Neural cell (in vitro differentiated cells): ENCODE results near the gene ZBTB37. TPM values are rescaled to one million over a fixed set of nuclear protein-coding genes. Genes with fewer than 3 reads are reported as not detected.
A peak's percentile ranks its signal among the peaks of the same experiment; 100 is the strongest.

Experiments used
- H2AFZ ChIP-seq: fragments of 200-600, 300-800 bp; sonication (generic), shearing (Covaris generic); 2 replicates; pipeline ENCODE4 v1.6.0; 2014; ENCODE audit warnings: low read depth, mild to moderate bottlenecking, antibody characterized with exemption, low read length, moderate library complexity
- H3F3A ChIP-seq: fragments of 200-600 bp; shearing (Covaris generic); 2 replicates; pipeline ENCODE4 v1.6.1; 2016; ENCODE audit warnings: mild to moderate bottlenecking, moderate library complexity, mixed read lengths, antibody characterized with exemption, low read length; ENCODE audit not compliant: insufficient read depth, poor library complexity, severe bottlenecking
- H3K27ac ChIP-seq: fragments of 200-600, 300-800 bp; sonication (generic), shearing (Covaris generic); 2 replicates; pipeline ENCODE4 v1.5.1; 2014; ENCODE audit warnings: mild to moderate bottlenecking, low read length, moderate library complexity
- H3K27me3 ChIP-seq: fragments of 300-800, 200-600 bp; sonication (generic), shearing (Covaris generic); 2 replicates; pipeline ENCODE4 v1.6.0; 2014; ENCODE audit warnings: mild to moderate bottlenecking, low read depth, low read length, moderate library complexity; ENCODE audit not compliant: insufficient read depth
- H3K36me3 ChIP-seq: fragments of 300-800, 200-600 bp; sonication (generic), shearing (Covaris generic); 2 replicates; pipeline ENCODE4 v1.5.1; 2014; ENCODE audit warnings: mild to moderate bottlenecking, antibody characterized with exemption, low read length, moderate library complexity; ENCODE audit not compliant: insufficient read depth
- H3K4me2 ChIP-seq: fragments of 300-800, 200-600 bp; sonication (generic), shearing (Covaris generic); 2 replicates; pipeline ENCODE4 v1.6.0; 2014; ENCODE audit warnings: mild to moderate bottlenecking, low read length
- H3K4me3 ChIP-seq: fragments of 300-800, 200-600 bp; sonication (generic), shearing (Covaris generic); 2 replicates; pipeline ENCODE4 v1.5.1; 2014; ENCODE audit warnings: mild to moderate bottlenecking, low read length, moderate library complexity
- H3K79me2 ChIP-seq: fragments of 200-600 bp; shearing (Covaris generic); replicated peaks from 2 replicates; pipeline ENCODE4 v1.6.0; 2014; ENCODE audit warnings: mild to moderate bottlenecking, low read length, moderate library complexity; ENCODE audit not compliant: insufficient read depth
- H3K9ac ChIP-seq: fragments of 300-800, 200-600 bp; sonication (generic), shearing (Covaris generic); 2 replicates; pipeline ENCODE4 v1.6.1; 2016; ENCODE audit warnings: mild to moderate bottlenecking, low read length, mixed read lengths
- H3K9me2 ChIP-seq: fragments of 200-600 bp; shearing (Covaris generic); 2 replicates; pipeline ENCODE4 v1.6.1; 2016; ENCODE audit warnings: mild to moderate bottlenecking, low read length, mixed read lengths; ENCODE audit not compliant: insufficient read depth
- H3K9me3 ChIP-seq: fragments of 200-600, 300-800 bp; sonication (generic), shearing (Covaris generic); 2 replicates; pipeline ENCODE4 v1.6.1; 2016; ENCODE audit warnings: mild to moderate bottlenecking, mixed run types, low read length, moderate library complexity, mixed read lengths
- H4K20me1 ChIP-seq: fragments of 200-600 bp; shearing (Covaris generic); 2 replicates; pipeline ENCODE4 v1.6.1; 2016; ENCODE audit warnings: mild to moderate bottlenecking, mixed run types; ENCODE audit not compliant: insufficient read depth
- EP300 ChIP-seq: fragments of 450-650 bp; conservative IDR thresholded peaks from 2 replicates; pipeline ENCODE4 v1.6.1; 2014; ENCODE audit warnings: antibody characterized with exemption, mild to moderate bottlenecking, moderate library complexity; ENCODE audit not compliant: poor library complexity, severe bottlenecking
- EZH2 ChIP-seq: fragments of 200-600, 300-800 bp; shearing (Covaris generic), sonication (generic); IDR thresholded peaks from 2 replicates; pipeline ENCODE4 v1.6.1; 2014; ENCODE audit warnings: antibody characterized with exemption, low read length, borderline replicate concordance, mild to moderate bottlenecking; ENCODE audit not compliant: insufficient read depth, poor library complexity, severe bottlenecking
- MXI1 ChIP-seq: fragments of 450-650 bp; conservative IDR thresholded peaks from 2 replicates; pipeline ENCODE4 v1.6.1; 2014; ENCODE audit warnings: antibody characterized with exemption, mild to moderate bottlenecking; ENCODE audit not compliant: poor library complexity, severe bottlenecking
- POLR2AphosphoS5 ChIP-seq: IDR thresholded peaks from 2 replicates; pipeline ENCODE4 v1.6.1; 2012
- RAD21 ChIP-seq: fragments of 450-650 bp; conservative IDR thresholded peaks from 2 replicates; pipeline ENCODE4 v1.6.1; 2014; ENCODE audit warnings: antibody characterized with exemption, mild to moderate bottlenecking, moderate library complexity
- SMC3 ChIP-seq: fragments of 450-650 bp; conservative IDR thresholded peaks from 2 replicates; pipeline ENCODE4 v1.6.1; 2014; ENCODE audit warnings: antibody characterized with exemption, mild to moderate bottlenecking, moderate library complexity; ENCODE audit not compliant: poor library complexity
- TAF1 ChIP-seq: IDR thresholded peaks from 2 replicates; pipeline ENCODE4 v1.6.1; 2012; ENCODE audit warnings: low read depth
- polyA plus RNA-seq: library from polyadenylated mRNA; depleted of rRNA; stranded (reverse); fragments of >200 nt; gene quantifications from 2 replicates; pipeline ENCODE4 v1.2.3, GENCODE V29; 2014
- TF ChIP-seq, protein P1 (sequence below): IDR thresholded peaks from 2 replicates; pipeline ENCODE4 v1.6.1; 2012; ENCODE audit warnings: borderline replicate concordance
- TF ChIP-seq, protein P2 (sequence below): fragments of 450-650 bp; IDR thresholded peaks from 2 replicates; pipeline ENCODE4 v1.5.1; 2014; ENCODE audit warnings: antibody characterized with exemption, mild to moderate bottlenecking, moderate library complexity; ENCODE audit not compliant: poor library complexity, severe bottlenecking

ZBTB37 gene
- polyA plus RNA-seq, 1 donor from 2014 or later, result 14.6 TPM

DNA sequence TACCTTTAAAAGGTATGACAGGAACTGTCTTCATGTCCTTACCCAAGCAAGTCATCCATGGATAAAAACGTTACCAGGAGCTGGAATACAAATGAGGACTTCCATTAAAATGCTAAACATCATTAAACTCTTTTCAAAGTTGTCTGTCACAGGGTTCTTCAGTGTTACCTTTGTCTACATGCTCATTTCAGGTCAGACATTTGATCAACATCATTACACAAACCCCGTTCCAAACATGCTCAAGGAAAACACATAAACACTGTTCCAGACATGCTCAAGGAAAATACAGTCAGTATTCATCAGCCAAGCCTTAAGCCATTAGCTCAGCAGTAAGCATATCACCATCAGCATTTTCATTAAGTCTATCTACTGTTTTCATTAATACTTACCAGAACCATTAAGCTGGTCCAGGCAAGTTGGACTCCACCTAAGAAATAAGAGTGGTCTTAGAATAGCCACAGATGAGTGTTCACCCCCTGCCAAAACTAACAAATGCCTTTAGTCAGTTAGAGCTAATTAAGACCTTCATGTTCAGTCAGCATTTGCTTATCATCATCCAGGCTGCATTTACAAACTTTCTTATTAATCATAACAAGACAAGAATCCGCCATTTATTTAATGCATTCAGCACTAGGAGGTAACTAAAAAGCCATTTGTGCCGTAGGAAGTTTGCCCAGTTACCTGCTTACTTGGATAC, 2.6 kb upstream of the ZBTB37 start:
- Histone ChIP-seq H3K27ac (no peak overlapping the region), H3K9me2 (no peaks in the 10 kb centered on the region), H3K9me3 (no peaks in the 10 kb centered on the region), H4K20me1 (no peaks in the 10 kb centered on the region), H3K36me3 (peaks cover 6% of the 10 kb centered on the region), H3K27me3 (no peaks in the 10 kb centered on the region), H3K9ac (peak overlapping the region; percentile 4), H3F3A (peaks cover 7% of the 10 kb centered on the region), H3K4me2 (peak overlapping the region; percentile 90), H2AFZ (no peak overlapping the region), H3K79me2 (peaks cover 27% of the 10 kb centered on the region), H3K4me3 (peak overlapping the region; percentile 93)
- no peak for TF ChIP-seq EZH2
- TF ChIP-seq EP300, result no peak
- no peak for TF ChIP-seq POLR2AphosphoS5
- TF ChIP-seq, protein P1, sequence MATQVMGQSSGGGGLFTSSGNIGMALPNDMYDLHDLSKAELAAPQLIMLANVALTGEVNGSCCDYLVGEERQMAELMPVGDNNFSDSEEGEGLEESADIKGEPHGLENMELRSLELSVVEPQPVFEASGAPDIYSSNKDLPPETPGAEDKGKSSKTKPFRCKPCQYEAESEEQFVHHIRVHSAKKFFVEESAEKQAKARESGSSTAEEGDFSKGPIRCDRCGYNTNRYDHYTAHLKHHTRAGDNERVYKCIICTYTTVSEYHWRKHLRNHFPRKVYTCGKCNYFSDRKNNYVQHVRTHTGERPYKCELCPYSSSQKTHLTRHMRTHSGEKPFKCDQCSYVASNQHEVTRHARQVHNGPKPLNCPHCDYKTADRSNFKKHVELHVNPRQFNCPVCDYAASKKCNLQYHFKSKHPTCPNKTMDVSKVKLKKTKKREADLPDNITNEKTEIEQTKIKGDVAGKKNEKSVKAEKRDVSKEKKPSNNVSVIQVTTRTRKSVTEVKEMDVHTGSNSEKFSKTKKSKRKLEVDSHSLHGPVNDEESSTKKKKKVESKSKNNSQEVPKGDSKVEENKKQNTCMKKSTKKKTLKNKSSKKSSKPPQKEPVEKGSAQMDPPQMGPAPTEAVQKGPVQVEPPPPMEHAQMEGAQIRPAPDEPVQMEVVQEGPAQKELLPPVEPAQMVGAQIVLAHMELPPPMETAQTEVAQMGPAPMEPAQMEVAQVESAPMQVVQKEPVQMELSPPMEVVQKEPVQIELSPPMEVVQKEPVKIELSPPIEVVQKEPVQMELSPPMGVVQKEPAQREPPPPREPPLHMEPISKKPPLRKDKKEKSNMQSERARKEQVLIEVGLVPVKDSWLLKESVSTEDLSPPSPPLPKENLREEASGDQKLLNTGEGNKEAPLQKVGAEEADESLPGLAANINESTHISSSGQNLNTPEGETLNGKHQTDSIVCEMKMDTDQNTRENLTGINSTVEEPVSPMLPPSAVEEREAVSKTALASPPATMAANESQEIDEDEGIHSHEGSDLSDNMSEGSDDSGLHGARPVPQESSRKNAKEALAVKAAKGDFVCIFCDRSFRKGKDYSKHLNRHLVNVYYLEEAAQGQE, result no peak
- no peak for TF ChIP-seq TAF1
- TF ChIP-seq, protein P2, sequence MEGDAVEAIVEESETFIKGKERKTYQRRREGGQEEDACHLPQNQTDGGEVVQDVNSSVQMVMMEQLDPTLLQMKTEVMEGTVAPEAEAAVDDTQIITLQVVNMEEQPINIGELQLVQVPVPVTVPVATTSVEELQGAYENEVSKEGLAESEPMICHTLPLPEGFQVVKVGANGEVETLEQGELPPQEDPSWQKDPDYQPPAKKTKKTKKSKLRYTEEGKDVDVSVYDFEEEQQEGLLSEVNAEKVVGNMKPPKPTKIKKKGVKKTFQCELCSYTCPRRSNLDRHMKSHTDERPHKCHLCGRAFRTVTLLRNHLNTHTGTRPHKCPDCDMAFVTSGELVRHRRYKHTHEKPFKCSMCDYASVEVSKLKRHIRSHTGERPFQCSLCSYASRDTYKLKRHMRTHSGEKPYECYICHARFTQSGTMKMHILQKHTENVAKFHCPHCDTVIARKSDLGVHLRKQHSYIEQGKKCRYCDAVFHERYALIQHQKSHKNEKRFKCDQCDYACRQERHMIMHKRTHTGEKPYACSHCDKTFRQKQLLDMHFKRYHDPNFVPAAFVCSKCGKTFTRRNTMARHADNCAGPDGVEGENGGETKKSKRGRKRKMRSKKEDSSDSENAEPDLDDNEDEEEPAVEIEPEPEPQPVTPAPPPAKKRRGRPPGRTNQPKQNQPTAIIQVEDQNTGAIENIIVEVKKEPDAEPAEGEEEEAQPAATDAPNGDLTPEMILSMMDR, result no peak
- no peak for TF ChIP-seq MXI1
- TF ChIP-seq RAD21, result no peak
- no peak for TF ChIP-seq SMC3

DNA sequence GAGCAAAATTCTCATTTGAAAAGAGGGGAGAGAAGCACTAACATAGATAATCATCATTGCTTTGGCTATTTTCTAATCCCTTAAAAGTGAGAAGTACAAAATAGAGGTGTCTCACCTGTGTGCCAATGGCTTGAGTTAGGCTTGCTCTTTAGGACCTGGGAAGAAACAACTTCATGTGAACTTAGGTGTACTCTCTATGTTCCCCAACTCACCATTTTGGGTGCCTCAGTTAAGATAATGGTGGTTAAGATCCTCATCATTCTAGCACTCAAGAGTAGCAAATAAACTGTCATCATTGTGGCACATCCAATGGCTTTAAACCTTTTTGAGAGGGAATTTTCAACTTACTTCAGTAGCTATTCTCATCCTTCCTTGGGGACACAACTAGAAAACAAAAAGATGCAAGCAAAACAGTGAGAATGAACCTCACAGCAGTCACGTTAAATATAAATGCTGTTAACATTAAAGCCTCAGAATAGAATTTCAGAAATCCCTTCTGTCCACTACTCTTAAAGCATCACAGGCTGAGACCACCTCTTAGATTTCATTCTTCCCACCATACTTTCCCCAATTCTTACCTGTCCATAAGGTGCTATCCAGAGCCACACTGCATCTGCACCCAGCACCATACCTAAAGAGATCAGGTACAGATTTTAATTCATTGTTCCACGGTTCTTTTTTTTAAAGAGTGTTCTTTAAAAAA, 1.6 kb upstream of the ZBTB37 start:
- Histone ChIP-seq H3K36me3 (peaks cover 6% of the 10 kb centered on the region), H3K4me2 (peak overlapping the region; percentile 90), H3K9me2 (no peaks in the 10 kb centered on the region), H4K20me1 (no peaks in the 10 kb centered on the region), H2AFZ (no peak overlapping the region), H3K4me3 (peak overlapping the region; percentile 93), H3K9ac (peak overlapping the region; percentile 80), H3K27ac (peak overlapping the region; percentile 91), H3K27me3 (no peaks in the 10 kb centered on the region), H3F3A (peaks cover 7% of the 10 kb centered on the region), H3K9me3 (no peaks in the 10 kb centered on the region), H3K79me2 (peaks cover 27% of the 10 kb centered on the region)
- no peak for TF ChIP-seq POLR2AphosphoS5
